GM12878 (cell line): ENCODE results near the gene BRICD5. TPM values are rescaled to one million over a fixed set of nuclear protein-coding genes. Genes with fewer than 3 reads are reported as not detected.

Experiments
- ATAC-seq: fragments of 200-7000 bp; cut with Tn5 transposase; 3 replicates; pipeline ENCODE4 v1.9.1; 2020; ENCODE audit warnings: mild to moderate bottlenecking, moderate library complexity
- BruUV-seq: library from RNA; stranded (reverse); fragments of 400-500 nt; replicated peaks from 2 replicates; lab custom pipeline; 2021; lab: Mats Ljungman, UMichigan
- CTCF ChIA-PET: fragments of 300-600 bp; sonication (Branson Sonifier 250); formaldehyde crosslinking; extraction: SDS; loops from one replicate; lab custom pipeline; 2021; ENCODE audit warnings: inconsistent platforms; lab: Yijun Ruan, JAX
- POLR2A ChIA-PET: fragments of 350-600 bp; formaldehyde crosslinking; extraction: SDS; loops from one replicate; lab custom pipeline; 2021; ENCODE audit warnings: inconsistent platforms; lab: Charles Lee
- RAD21 ChIA-PET: fragments of 300-600 bp; sonication (Branson Sonifier 250); formaldehyde crosslinking; loops from one replicate; lab custom pipeline; 2023; ENCODE audit warnings: antibody characterized with exemption; ENCODE audit not compliant: unreplicated experiment; lab: Charles Lee
- SMC1A ChIA-PET: fragments of 300-600 bp; sonication (Branson Sonifier 250); formaldehyde crosslinking; loops from one replicate; lab custom pipeline; 2023; ENCODE audit not compliant: unreplicated experiment, uncharacterized antibody; lab: Charles Lee
- DNase-seq: peaks from one replicate; pipeline ENCODE4 v3.0.0-alpha.2; 2011; ENCODE audit warnings: low read depth, low spot score
- FAIRE-seq: peaks from 3 replicates; lab custom pipeline; 2011; peaks lifted over from hg19 to GRCh38; lab: Jason Lieb, UNC
- H2AFZ ChIP-seq: 2 replicates; pipeline ENCODE4 v1.6.0; 2011; ENCODE audit warnings: low read depth, low read length, control low read depth; ENCODE audit not compliant: control insufficient read depth
- H3K27ac ChIP-seq: 2 replicates; pipeline ENCODE4 v1.5.1; 2011; ENCODE audit warnings: control low read depth; ENCODE audit not compliant: control insufficient read depth, insufficient read depth
- H3K27me3 ChIP-seq, 2 experiments: replicated peaks in 1 of 2; 2 replicates each; pipeline versions ENCODE4 v1.6.0 to v1.6.1; 2011; ENCODE audit warnings: low read length in 1 of 2; ENCODE audit not compliant: control insufficient read depth in 2 of 2, insufficient read depth in 2 of 2
- H3K36me3 ChIP-seq, 2 experiments: 2 replicates each; pipeline ENCODE4 v1.5.1; 2011; ENCODE audit warnings: low read length in 1 of 2; ENCODE audit not compliant: control insufficient read depth in 2 of 2, insufficient read depth in 2 of 2
- H3K4me1 ChIP-seq: 2 replicates; pipeline ENCODE4 v1.6.1; 2011; ENCODE audit warnings: mild to moderate bottlenecking, low read length, moderate library complexity, mixed read lengths; ENCODE audit not compliant: control insufficient read depth, insufficient read depth
- H3K4me2 ChIP-seq: 2 replicates; pipeline ENCODE4 v1.6.0; 2011; ENCODE audit warnings: control low read depth; ENCODE audit not compliant: control insufficient read depth, insufficient read depth
- H3K4me3 ChIP-seq: fragments of 200-600 bp; sonication (generic); 2 replicates; pipeline ENCODE4 v1.5.1; 2016
- H3K79me2 ChIP-seq: 2 replicates; pipeline ENCODE4 v1.6.0; 2011; ENCODE audit warnings: low read length; ENCODE audit not compliant: control insufficient read depth, insufficient read depth
- H3K9ac ChIP-seq: 2 replicates; pipeline ENCODE4 v1.8.0; 2011; ENCODE audit warnings: low read length, control low read depth, mixed read lengths; ENCODE audit not compliant: control insufficient read depth, insufficient read depth
- H3K9me3 ChIP-seq: replicated peaks from 3 replicates; pipeline ENCODE4 v1.5.1; 2011; ENCODE audit warnings: mild to moderate bottlenecking, low read length; ENCODE audit not compliant: control insufficient read depth, insufficient read depth
- H4K20me1 ChIP-seq: 2 replicates; pipeline ENCODE4 v1.6.0; 2011; ENCODE audit not compliant: control insufficient read depth, insufficient read depth
- CHD1 ChIP-seq: IDR thresholded peaks from 2 replicates; pipeline ENCODE4 v1.6.1; 2012; ENCODE audit warnings: low read depth, low read length, improper control_type of control experiment
- EGR1 ChIP-seq, 2 experiments: IDR thresholded peaks; 1 replicate in 1 of 2; 2 replicates in 1 of 2; pipeline ENCODE4 v1.6.1; 2011 to 2012; ENCODE audit warnings: low read depth in 2 of 2, low read length in 2 of 2, borderline replicate concordance in 1 of 2, mild to moderate bottlenecking in 1 of 2, moderate library complexity in 1 of 2
- EZH2 ChIP-seq: IDR thresholded peaks from 2 replicates; pipeline ENCODE4 v1.6.1; 2012; ENCODE audit warnings: low read depth, mild to moderate bottlenecking, control low read depth, inconsistent platforms, low read length, borderline replicate concordance; ENCODE audit not compliant: control insufficient read depth
- FOS ChIP-seq: IDR thresholded peaks from 3 replicates; pipeline ENCODE4 v1.6.1; 2011; ENCODE audit warnings: borderline replicate concordance; ENCODE audit not compliant: insufficient read length; ENCODE audit errors: extremely low read depth
- FOXK2 ChIP-seq: fragments of 450-650 bp; IDR thresholded peaks from 2 replicates; pipeline ENCODE4 v1.6.1; 2017; ENCODE audit warnings: mild to moderate bottlenecking, moderate library complexity
- NFIC ChIP-seq: IDR thresholded peaks from 2 replicates; pipeline ENCODE4 v1.6.1; 2012; ENCODE audit warnings: low read depth, mild to moderate bottlenecking, inconsistent platforms, low read length, moderate library complexity
- POLR2AphosphoS2 ChIP-seq: IDR thresholded peaks from 2 replicates; pipeline ENCODE4 v1.6.1; 2011; ENCODE audit warnings: low read depth, mild to moderate bottlenecking, low read length, improper control_type of control experiment, moderate library complexity
- POLR2AphosphoS5 ChIP-seq: IDR thresholded peaks from 2 replicates; pipeline ENCODE4 v1.6.1; 2011; ENCODE audit warnings: mild to moderate bottlenecking, low read length, inconsistent platforms
- RBBP5 ChIP-seq: fragments of 200-600 bp; sonication (generic); conservative IDR thresholded peaks from 2 replicates; pipeline ENCODE4 v1.6.1; 2016
- RCOR1 ChIP-seq: conservative IDR thresholded peaks from 2 replicates; pipeline ENCODE4 v1.6.1; 2012; ENCODE audit warnings: low read depth, low read length, improper control_type of control experiment
- RFX5 ChIP-seq: IDR thresholded peaks from 2 replicates; pipeline ENCODE4 v1.6.1; 2011; ENCODE audit warnings: low read depth, low read length, improper control_type of control experiment
- SIN3A ChIP-seq: IDR thresholded peaks from 2 replicates; pipeline ENCODE4 v1.6.1; 2012; ENCODE audit warnings: low read depth, low read length, improper control_type of control experiment
- WGBS: methylation state at CpG from one replicate; pipeline ENCODE4 v1.1.6; 2016; ENCODE audit warnings: low lambda C conversion rate; ENCODE audit not compliant: insufficient replicate concordance, insufficient coverage; ENCODE audit errors: missing lambda C conversion rate; 5-methylcytosine and 5-hydroxymethylcytosine counted together
- in situ Hi-C: fragments of 300-500 bp; cut with MboI; formaldehyde crosslinking; loops from 9 replicates; pipeline ENCODE4 v1.14.3; 2018; ENCODE audit warnings: mixed read lengths
- intact Hi-C: fragments of 100-400 bp; cut with micrococcal nuclease; formaldehyde crosslinking; loops from one replicate; pipeline ENCODE4 v1.14.2; 2022; ENCODE audit not compliant: unreplicated experiment
- polyA plus RNA-seq, 11 experiments: library from polyadenylated mRNA; depleted of rRNA in 4 of 11; unstranded in 6 of 11; stranded (reverse) in 5 of 11; fragments of >200 nt; fragmentation: Nextera tagmentation in 4 of 11; fragmentation: Illumina TruSeq in 1 of 11; extraction: Ambion mirVana in 4 of 11; extraction: Trizol in 1 of 11; gene quantifications; 1 replicate in 1 of 11; 2 replicates in 10 of 11; pipeline versions ENCODE4 v1.2.1 to v1.2.3, GENCODE V29; 2011 to 2016; ENCODE audit warnings: inconsistent platforms in 2 of 11, missing spikeins in 2 of 11, low read depth in 1 of 11
- total RNA-seq, 4 experiments: library from RNA; depleted of rRNA in 3 of 4; stranded (reverse); fragments of >200 nt in 3 of 4; fragmentation: Illumina TruSeq in 1 of 4; extraction: Trizol in 1 of 4; gene quantifications; 2 replicates each; pipeline versions ENCODE4 v1.2.1 to v1.2.3, GENCODE V29; 2013 to 2021
- TF ChIP-seq, protein P1 (sequence below): IDR thresholded peaks from 2 replicates; pipeline ENCODE4 v1.6.1; 2011; ENCODE audit warnings: borderline replicate concordance, low read depth, mild to moderate bottlenecking, moderate library complexity, low read length; ENCODE audit not compliant: insufficient read depth, poor library complexity, severe bottlenecking
- TF ChIP-seq, protein P2 (sequence below): fragments of 150-350 bp; IDR thresholded peaks from 2 replicates; pipeline ENCODE4 v1.6.1; 2014; ENCODE audit warnings: mild to moderate bottlenecking, low read depth, low read length
- TF ChIP-seq, protein P3 (sequence below): IDR thresholded peaks from 2 replicates; pipeline ENCODE4 v1.6.1; 2011; ENCODE audit warnings: low read depth, mild to moderate bottlenecking, low read length, moderate library complexity, borderline replicate concordance; ENCODE audit errors: extremely low read depth

Gene BRICD5
- total and polyA plus RNA-seq, 10 of the 15 experiments (the other 5 are each of a cell fraction or from before 2014, with no cell fraction given) = 0.58 to 11.6 (median 1.5) TPM; not detected in 1

DNA sequence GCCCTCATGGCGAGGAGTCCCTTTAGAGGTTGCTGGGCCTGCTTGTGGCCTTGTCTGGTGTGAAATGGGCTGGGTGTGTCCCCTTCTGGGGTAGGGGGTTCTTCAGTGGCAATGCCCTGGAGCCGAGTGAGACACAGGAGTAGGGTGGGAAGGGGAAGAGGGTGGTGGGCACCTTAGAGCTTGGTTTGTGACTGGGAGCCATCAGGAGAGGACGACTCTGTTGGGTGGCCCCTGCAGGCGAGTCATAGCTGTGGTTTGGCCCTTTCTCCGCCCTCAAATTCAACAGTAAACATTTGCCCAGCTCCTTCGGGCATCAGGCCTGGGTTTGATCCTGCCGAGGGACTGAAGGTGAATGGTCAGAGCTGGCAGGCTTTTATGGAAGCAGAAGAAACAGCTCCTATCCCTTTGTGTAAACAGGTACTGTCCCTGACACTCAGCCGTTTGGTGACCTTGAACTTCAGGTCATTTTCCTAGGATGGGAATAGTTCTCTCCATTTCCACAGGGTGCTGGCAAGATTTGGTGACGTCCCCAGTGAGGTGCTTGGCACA lies 15.7 kb upstream of the BRICD5 start:
- H3K27ac ChIP-seq = no peak overlapping the region
- BruUV-seq = no TSS peak
- POLR2A ChIA-PET = interaction anchor here (2.1 kb wide), 1 partner anchor 12 kb away, joined by 7 read pairs; the partner anchor contains the start of gene PGP
- H2AFZ ChIP-seq = no peak overlapping the region
- no peak for DNase-seq
- FAIRE-seq = no peak
- peaks cover 27% of the 10 kb centered on the region for H3K79me2 ChIP-seq
- peaks cover 4 to 17% of the 10 kb centered on the region in 2 experiments; a peak in 3 of 4 replicates for H3K36me3 ChIP-seq
- in situ Hi-C loops = no loop called here
- peaks cover 5% of the 10 kb centered on the region; the same call in 1 of the 2 replicates for H3K4me1 ChIP-seq
- no peak overlapping the region for H3K9ac ChIP-seq
- no peak for ATAC-seq
- CTCF ChIA-PET = interaction anchor here (1.1 to 1.6 kb wide), 2 partner anchors 25 to 171 kb away, joined by 3 read pairs; partner anchors contain the start of gene ECI1
- H3K4me3 ChIP-seq = no peak overlapping the region
- no peaks in the 10 kb centered on the region for H3K9me3 ChIP-seq
- RAD21 ChIA-PET = no interaction called here
- TF ChIP-seq SIN3A = no peak
- no peak for TF ChIP-seq CHD1
- TF ChIP-seq POLR2AphosphoS2 = no peak
- TF ChIP-seq FOS = no peak
- TF ChIP-seq RFX5 = no peak
- no peak for TF ChIP-seq RBBP5
- no peak for TF ChIP-seq FOXK2
- no peak for TF ChIP-seq RCOR1
- TF ChIP-seq EZH2 = no peak
- no peak for TF ChIP-seq POLR2AphosphoS5
- no peak for TF ChIP-seq EGR1 (IDR thresholded peaks at IDR 0.05; ENCODE audit: borderline replicate concordance in 1 of 2, low read depth in 2 of 2, low read length in 2 of 2)
- TF ChIP-seq, protein P1, sequence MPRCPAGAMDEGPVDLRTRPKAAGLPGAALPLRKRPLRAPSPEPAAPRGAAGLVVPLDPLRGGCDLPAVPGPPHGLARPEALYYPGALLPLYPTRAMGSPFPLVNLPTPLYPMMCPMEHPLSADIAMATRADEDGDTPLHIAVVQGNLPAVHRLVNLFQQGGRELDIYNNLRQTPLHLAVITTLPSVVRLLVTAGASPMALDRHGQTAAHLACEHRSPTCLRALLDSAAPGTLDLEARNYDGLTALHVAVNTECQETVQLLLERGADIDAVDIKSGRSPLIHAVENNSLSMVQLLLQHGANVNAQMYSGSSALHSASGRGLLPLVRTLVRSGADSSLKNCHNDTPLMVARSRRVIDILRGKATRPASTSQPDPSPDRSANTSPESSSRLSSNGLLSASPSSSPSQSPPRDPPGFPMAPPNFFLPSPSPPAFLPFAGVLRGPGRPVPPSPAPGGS = no peak
- TF ChIP-seq NFIC = no peak
- TF ChIP-seq, protein P2, sequence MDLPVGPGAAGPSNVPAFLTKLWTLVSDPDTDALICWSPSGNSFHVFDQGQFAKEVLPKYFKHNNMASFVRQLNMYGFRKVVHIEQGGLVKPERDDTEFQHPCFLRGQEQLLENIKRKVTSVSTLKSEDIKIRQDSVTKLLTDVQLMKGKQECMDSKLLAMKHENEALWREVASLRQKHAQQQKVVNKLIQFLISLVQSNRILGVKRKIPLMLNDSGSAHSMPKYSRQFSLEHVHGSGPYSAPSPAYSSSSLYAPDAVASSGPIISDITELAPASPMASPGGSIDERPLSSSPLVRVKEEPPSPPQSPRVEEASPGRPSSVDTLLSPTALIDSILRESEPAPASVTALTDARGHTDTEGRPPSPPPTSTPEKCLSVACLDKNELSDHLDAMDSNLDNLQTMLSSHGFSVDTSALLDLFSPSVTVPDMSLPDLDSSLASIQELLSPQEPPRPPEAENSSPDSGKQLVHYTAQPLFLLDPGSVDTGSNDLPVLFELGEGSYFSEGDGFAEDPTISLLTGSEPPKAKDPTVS = no peak
- TF ChIP-seq, protein P3, sequence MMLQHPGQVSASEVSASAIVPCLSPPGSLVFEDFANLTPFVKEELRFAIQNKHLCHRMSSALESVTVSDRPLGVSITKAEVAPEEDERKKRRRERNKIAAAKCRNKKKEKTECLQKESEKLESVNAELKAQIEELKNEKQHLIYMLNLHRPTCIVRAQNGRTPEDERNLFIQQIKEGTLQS = no peak
- TF ChIP-seq, all 136 proteins: peak for 0
- WGBS = 62% methylated on average over 9 of the region's 9 CpGs
- SMC1A ChIA-PET = interaction anchor here (1.6 kb wide), 1 partner anchor 26 kb away, joined by 3 read pairs; the partner anchor contains the start of gene ECI1
- Histone ChIP-seq H3K4me2 (peak overlapping the region; percentile 48; the same call in 1 of the 2 replicates), H3K27me3 (no peaks in the 10 kb centered on the region), H4K20me1 (no peaks in the 10 kb centered on the region)
- intact Hi-C loops = no loop called here
